Activated CD4-positive, alpha-beta T cell treated with anti-CD3 and anti-CD28 coated beads, Interleukin-2, Interleukin-6, amounts not matched to agents 100 ng/mL and 50 ng/mL, durations not matched to agents 16 hours and 8 hours (primary cell): Measurements from ENCODE around the gene MGAT5.

Experiments used
- DNase-seq: peaks from one replicate; pipeline ENCODE4 v3.0.0-alpha.2; 2020

Gene MGAT5

DNA sequence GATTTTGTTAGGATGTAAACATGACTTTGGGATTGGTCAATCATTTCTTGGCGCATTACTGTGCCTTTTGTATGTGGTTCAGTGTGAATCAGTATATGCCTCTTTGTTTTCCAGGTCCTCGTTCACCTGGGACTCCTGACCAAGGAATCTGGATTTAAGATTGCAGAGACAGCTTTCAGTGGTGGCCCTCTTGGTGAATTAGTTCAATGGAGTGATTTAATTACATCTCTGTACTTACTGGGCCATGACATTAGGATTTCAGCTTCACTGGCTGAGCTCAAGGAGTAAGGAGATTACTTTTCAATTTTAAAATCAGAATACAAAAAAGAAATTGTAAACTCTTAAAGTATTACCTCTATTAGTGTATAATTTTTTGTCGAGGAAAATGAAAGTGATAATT lies 87.6 kb downstream of the MGAT5 start:
- no peak for DNase-seq

DNA sequence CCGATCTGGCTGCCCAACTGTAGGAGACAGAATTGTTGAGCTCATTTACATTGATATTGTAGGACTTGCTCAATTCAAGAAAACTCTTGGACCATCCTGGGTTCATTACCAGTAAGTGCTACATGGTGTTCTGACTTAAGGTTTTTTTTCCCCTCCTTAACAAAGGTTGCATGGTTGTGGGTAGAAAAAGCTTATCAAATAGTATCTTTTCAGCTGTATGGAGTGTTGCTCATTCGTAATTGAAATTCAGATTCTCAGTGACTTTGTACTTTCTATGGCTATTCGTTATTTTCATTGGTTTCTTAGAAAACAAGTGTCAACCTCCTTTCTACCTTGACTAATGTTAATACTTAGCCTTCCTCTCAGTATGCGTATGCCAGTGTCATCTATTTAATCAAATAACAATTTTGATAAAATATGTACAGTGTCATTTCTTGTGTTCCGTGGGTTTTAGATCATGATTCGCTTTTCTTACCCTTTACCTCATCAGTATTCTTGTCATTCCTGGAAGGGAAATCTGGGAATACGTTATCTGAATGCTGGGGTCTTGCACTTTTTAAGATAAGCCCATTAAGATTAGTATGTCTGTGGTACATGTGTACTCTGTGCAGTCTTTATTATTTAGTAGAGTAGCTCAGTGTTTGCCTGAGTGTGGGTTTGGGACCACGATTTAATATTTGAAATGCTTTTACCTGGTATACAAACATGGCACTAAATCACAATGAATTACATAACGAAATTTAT lies 91.3 kb downstream of the MGAT5 start:
- no peak for DNase-seq

DNA sequence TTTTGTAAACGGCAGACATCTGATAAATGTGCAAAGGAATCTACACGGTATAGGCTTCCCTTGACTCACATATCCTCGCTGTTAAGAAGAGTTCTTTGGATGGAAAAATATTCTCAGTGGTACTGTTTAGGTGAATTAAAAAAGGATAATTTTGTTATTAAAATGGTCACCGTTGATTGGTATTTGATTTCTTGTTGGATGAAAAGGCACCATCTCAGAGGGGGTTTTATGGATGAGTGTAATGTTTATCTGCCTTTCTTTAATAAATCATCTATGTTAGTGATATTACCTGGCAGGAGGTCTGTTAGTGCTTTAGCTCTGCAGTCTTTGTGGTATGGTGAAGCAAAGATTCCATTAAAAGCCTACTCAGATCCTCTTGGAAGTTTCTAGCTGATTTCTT lies 92.3 kb downstream of the MGAT5 start:
- DNase-seq, result no peak

GRCh38 chr2:134347756-134348155 lies 93.9 kb downstream of the MGAT5 start:
- no peak for DNase-seq

DNA sequence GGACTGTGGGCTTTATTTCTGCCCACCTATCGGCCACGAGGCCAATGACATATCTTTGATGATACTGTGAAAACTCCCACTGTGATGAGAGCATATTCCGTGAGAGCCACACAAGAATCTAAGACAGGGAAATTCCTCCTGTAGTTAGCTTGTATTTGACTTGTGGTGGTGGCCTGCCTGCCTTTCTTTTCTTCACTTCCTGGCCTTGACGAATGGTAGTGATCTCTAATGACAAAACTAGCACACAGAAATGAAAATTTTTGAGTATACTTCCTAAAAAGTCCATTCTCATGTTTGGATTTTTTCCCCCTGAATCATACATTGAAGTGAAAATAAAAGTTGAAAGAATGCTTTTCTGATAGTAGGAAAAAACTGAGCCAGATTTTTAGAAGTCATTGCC lies 94.4 kb downstream of the MGAT5 start:
- DNase-seq, result no peak

DNA sequence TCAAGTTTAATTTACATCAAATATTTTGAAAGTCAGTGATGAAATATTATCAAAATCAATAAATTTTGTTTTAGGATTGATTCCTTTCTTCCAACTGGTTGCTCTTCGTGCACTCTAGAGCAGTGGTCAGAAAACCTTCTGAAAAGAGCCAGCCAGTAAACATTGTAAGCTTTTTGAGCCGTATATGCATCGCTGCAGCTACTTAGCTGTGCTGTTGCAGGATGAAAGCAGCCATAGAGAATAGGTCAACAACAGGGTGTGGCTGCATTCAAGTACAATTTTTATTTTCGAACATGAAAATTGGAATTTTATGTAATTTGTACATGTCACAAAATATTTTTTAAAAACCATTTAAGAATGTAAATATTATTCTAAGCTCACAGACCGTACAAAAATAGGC lies 94.9 kb downstream of the MGAT5 start:
- no peak for DNase-seq

- DNase-seq, result no peak
Measured at GRCh38 chr2:134351016-134351415, 97.1 kb downstream of the MGAT5 start.

DNA sequence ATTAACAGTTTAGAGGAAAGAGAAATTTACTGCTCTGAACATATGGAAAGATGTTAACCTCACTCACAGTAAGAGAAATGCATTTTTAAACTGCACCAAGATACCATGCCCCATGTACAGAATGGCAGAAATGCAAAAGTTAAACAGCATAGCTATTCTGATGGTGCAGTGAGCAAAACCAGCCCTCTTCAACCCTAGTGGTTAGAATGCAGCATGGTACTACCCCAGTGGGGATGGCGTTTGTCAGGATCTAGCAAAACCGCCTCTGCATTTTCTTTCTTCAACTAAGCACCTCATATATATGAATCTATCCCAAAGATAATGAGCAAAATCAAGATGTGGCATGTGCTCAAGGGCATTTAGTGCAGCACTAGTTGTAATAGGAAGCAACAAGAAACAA lies 98.0 kb downstream of the MGAT5 start:
- no peak for DNase-seq

DNA sequence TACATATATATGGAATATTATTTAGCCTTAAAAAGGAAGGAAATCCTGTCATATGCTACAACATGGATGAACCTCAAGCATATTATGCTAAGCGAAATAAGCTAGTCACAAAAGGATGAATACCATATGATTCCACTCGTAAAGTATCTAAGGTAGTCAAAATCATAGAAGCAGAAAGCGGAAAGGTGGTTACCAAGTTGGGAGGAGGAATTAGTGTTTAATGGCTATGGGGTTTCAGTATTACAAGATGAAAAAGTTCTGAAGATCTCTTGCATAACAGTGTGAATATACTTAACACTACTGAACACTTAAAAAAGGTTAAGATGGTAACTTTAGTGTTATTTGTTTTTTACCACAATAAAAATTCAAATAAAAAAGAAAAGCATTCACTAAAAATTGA lies 99.0 kb downstream of the MGAT5 start:
- DNase-seq, result no peak

DNA sequence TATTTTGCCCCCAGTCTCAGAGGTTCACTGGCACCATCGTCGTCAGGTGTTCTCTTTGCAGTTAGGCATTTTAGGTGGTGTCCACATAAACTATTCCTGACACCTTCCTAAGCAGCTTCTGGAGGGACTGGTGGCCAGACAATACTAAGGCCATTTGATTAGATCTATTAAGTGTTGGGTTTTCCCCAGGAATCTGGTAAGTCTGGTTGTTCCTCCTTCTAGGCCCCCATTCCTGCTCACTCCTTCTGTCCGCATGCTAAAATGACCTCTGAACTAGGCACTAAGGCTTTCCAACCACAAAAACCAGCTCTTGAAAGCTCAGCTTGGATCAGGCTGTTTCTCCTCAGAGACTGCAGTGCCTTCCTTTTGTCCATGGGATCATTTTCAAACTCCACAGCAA lies 100.7 kb downstream of the MGAT5 start:
- DNase-seq, result no peak

DNA sequence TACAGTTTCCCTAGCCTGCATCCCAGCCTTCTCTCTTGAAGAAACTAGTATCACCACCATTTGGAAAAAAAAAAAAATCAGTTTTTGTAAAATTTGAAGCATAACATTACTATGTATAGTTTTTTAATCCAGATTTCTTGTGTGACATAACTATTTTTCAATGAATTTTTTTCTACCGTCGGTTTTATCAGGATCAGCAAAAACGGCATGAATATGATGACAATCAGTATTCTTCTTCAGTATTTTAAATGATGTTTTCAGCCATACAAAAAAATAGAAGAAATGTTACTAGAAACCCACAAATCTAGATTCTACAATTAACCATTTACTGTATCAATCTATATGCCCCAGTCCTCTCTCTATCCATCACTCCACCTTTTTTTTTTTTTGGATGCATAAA lies 103.9 kb downstream of the MGAT5 start:
- no peak for DNase-seq

GRCh38 chr2:134359367-134360081 lies 105.7 kb downstream of the MGAT5 start:
- DNase-seq, result no peak

DNA sequence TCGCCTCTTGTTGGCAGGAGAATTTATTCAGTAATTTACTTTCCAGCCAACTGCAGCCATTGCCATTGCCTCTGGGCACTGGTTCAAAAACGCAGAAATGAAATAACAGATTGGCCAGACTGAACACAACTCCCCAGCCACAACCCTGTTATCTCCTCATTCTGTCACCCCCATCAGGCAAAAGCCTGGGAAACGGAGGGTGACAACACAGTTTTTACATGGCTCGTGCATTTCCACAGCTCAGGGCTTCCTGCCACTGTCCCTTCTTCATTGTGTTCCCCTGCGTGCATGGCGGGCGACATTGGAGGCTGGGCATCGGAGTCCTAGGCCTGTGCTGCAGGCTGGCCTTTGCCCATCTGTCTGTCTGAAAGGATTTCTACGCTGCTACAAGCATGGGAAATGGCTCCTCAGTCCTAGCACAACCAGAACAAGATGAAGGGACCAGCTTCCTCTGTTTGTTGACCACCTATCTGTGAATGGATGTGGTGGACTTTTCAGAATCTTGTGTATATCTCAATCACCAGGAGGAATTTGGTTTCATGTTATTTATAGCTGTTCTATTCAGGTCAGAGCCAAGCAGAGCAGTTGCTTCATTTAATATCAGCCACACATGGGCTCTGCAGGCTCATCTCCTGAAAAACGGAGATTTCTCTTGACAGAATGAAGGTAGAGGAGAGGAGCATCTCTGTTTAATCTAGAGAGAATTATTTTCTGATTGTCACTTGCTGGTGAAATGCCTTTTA lies 107.0 kb downstream of the MGAT5 start:
- DNase-seq, result no peak

DNA sequence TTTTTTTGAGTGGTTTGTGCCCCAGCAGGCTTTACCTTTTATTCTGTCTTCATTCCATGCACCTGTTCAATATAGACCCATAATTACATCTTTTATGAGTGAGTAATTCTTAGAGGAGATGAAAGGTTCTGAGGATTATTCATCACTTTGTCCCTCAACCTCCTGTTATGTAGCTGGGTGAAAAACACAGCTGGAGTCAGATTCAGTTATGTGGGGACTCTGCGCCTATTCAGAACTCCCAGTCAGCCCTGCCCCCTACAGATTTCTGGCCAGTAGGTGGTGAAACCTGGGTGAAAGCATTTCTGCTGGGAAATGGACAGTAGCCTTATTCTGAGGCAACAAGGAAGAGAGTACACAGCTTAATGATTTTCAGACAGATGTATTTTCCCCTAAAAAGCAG lies 107.8 kb downstream of the MGAT5 start:
- DNase-seq, result no peak

- no peak for DNase-seq
Measured at GRCh38 chr2:134362152-134362668, 108.3 kb downstream of the MGAT5 start.

- DNase-seq, result no peak
Measured at GRCh38 chr2:134362740-134363139, 108.9 kb downstream of the MGAT5 start.

DNA sequence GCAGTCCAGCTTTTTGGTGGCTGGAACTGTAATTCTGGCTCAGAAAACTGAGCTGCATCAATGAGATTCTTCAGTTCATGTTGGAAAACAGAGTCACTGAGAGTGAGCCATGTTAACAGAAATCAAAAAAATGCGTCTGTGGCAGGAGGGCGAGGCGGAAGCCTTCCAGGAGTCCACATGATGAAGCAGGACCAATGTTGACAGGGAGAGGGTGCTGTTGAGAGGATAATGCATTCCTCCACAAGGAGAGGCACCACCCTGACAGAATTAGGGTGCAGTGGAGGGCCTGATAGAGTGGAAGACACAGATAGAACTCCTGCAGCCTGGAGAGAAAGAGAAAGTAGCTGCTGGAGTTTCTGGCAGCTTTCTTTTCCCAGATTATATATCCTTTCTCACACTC lies 111.5 kb downstream of the MGAT5 start:
- no peak for DNase-seq

- no peak for DNase-seq
Measured at GRCh38 chr2:134366359-134366758, 112.5 kb downstream of the MGAT5 start.

DNA sequence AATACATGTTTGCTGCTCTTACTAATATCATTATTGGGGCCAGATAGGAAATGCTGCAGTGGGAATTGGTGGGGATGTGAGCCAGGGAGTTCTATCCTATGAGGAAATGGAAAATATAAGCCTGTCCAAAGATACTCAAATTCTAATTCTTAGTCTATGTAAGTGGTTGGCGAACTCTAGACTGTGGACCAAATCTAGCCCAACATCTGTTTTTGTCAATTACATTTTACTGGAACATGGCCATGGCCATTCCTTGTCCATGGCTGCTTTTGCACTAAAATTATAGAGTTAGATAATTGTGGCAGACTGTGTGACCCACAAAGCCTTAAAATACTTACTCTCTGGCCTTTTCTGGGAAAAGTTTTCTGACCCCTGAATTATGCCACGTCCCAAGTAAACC lies 113.3 kb downstream of the MGAT5 start:
- no peak for DNase-seq

DNA sequence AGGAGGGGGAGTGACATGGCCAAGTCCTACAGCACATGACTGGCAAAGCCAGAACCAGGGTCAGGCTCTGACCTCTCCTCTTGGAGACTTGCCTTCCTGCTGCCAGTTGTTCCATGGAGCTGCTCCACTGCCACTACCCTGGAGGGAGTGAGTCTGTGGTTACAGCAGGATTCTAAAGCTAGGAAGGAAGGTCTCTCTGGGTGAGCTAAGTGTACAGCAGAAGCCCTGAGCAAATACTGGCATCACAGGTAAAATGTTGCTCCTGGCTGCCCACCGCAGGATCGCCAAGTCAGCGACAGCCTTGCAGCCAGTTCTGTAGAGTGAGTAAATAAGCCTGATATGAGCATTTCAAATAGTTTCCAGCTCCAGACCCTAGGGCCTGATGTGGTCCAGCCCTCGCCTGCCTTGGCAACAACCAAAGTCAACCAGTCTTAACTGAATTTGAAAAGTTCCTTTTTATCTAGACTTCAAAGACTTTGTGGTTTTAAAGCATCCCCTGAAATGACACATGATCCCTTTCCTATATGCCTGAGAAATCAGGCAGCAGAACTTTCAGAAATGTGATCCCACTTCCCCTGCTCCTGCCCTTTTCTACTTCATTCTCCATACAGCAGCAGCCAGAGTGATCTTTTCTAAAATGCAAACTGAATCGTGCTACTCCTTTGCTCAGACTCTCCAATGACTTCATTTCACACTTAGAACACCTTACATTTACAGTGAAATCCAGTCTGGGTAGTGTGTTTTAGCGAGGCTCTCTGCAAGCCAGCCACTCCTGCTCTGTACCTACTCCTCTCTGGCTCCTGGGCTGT lies 114.3 kb downstream of the MGAT5 start:
- peak; percentile 2 for DNase-seq

DNA sequence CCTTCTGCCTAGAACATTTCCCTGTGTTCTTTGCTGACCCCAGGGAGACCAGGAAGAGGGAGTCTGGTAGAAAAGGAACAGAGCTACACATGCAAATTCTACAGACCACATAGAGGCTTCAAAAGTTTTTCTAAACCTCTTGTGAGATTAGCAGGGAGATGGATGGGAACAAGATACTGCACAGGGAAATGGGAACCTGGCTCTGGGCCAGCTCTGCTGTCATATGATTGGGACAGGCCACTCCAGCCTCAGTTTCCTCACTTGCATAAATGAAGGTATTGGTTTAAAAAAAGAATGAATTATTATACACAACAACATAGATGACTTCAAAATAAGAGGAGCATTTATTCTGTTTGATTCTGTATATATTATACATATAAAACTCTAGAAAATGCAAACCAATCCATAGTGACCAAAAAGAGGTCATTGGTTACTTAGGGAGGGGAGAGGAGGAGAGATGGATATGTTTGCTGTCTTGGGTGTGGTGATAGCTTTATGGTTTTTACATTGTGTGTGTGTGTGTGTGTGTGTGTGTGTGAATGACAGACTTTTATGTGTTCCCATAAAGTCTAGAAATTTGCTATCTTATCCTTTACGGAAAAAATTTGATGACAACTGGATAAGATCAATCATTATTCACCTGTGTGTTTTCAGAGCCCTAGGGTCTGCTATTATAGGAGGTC lies 115.5 kb downstream of the MGAT5 start:
- no peak for DNase-seq
